Left ventricle myocardium inferior (tissue), 1 donor: Measurements from ENCODE around the gene HSD11B1L. TPM values are rescaled to one million over a fixed set of nuclear protein-coding genes. Genes with fewer than 3 reads are reported as not detected.
"Not testable (repeated sequence)": the region's sequence is repeated elsewhere in the genome, so short reads cannot be mapped to it uniquely, and the experiment has no call there.

Experiments used
- DNase-seq: peaks from one replicate; pipeline ENCODE4 v3.0.0-alpha.2; 2020
- H3K27ac ChIP-seq: fragments of 200-600 bp; replicated peaks from 2 replicates; pipeline ENCODE4 v1.8.0; 2021
- H3K27me3 ChIP-seq: fragments of 200-600 bp; 2 replicates; pipeline ENCODE4 v1.8.0; 2021; ENCODE audit warnings: low read depth
- H3K36me3 ChIP-seq: fragments of 200-600 bp; 2 replicates; pipeline ENCODE4 v1.8.0; 2021
- H3K4me1 ChIP-seq: fragments of 200-600 bp; 2 replicates; pipeline ENCODE4 v1.8.0; 2021
- H3K4me3 ChIP-seq: fragments of 200-600 bp; 2 replicates; pipeline ENCODE4 v1.8.0; 2021; ENCODE audit warnings: mild to moderate bottlenecking, moderate library complexity
- H3K9me3 ChIP-seq: fragments of 200-600 bp; replicated peaks from 2 replicates; pipeline ENCODE4 v1.8.0; 2021
- intact Hi-C: fragments of 100-400 bp; cut with micrococcal nuclease; formaldehyde crosslinking; loops from one replicate; pipeline ENCODE4 v1.11.0; 2022
- total RNA-seq: library from RNA; stranded (reverse); fragmentation: NEBNext Ultra II Directional; extraction: Animal tissue kit (Norgen Biotek cat#: 25700); gene quantifications from one replicate; pipeline ENCODE4 v1.2.1, GENCODE V29; 2021
- TF ChIP-seq, protein P1 (sequence below): fragments of 200-600 bp; IDR thresholded peaks from 2 replicates; pipeline ENCODE4 v1.8.0; 2021; ENCODE audit warnings: antibody characterized with exemption, mild to moderate bottlenecking, borderline replicate concordance
- donor health status: DM: no; HTN: yes; CAD: no; lungs with severe emphysema.

HSD11B1L gene
- total RNA-seq, 1 donor from 2014 or later, result 4.5 TPM

DNA sequence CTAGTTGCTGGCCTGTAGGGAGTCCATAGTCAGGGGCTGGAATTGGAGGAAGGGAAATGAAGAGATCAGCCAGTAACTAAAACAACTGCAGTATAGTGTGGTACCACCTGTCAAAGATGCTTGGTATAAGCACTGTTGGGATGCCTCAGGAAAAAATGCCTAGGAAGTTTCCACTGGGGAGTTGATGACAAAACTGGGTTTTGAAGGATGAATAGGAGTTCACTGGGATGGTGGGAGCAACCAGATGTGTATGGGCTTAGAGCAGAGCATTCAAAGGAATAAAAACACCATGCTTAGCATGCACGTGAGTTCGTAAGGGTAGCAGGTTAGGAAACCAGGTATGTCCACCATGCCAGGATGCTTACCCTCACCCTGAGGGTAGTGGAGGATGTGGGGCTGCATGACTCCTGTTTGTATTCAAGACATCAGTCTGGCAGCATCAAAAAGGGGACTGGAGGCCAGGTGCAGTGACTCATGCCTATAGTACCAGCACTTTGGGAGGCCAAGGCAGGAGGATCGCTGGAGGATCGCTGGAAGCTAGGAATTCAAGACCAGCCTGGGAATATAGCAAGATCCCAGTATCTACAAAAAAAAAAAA lies 46.7 kb downstream of the HSD11B1L start:
- Histone ChIP-seq H3K27me3 (peaks cover 3% of the 10 kb centered on the region), H3K36me3 (no peaks in the 10 kb centered on the region), H3K27ac (no peak overlapping the region), H3K4me1 (no peaks in the 10 kb centered on the region), H3K4me3 (no peak overlapping the region), H3K9me3 (peaks cover 27% of the 10 kb centered on the region)
- TF ChIP-seq, protein P1, sequence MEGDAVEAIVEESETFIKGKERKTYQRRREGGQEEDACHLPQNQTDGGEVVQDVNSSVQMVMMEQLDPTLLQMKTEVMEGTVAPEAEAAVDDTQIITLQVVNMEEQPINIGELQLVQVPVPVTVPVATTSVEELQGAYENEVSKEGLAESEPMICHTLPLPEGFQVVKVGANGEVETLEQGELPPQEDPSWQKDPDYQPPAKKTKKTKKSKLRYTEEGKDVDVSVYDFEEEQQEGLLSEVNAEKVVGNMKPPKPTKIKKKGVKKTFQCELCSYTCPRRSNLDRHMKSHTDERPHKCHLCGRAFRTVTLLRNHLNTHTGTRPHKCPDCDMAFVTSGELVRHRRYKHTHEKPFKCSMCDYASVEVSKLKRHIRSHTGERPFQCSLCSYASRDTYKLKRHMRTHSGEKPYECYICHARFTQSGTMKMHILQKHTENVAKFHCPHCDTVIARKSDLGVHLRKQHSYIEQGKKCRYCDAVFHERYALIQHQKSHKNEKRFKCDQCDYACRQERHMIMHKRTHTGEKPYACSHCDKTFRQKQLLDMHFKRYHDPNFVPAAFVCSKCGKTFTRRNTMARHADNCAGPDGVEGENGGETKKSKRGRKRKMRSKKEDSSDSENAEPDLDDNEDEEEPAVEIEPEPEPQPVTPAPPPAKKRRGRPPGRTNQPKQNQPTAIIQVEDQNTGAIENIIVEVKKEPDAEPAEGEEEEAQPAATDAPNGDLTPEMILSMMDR, result no peak
- no peak for DNase-seq
- intact Hi-C loops, result no loop called here

DNA sequence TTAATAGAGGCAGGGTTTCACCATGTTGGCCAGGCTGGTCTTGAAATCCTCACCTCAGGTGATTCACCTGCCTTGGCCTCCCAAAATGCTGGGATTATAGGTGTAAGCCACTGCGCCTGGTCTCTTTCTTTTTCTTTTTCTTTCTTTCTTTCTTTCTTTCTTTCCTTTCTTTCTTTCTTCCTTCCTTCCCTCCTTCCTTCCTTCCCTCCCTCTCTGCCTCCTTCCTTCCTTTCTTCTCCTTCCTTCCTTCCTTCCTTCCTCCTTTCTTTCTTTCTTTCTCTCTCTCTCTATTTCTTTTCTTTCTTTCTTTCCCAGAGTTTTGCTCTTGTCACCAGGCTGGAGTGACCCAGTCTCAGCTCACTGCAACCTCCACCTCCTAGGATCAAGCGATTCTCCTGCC lies 52.3 kb downstream of the HSD11B1L start:
- intact Hi-C loops, H3K27ac ChIP-seq, DNase-seq, H3K4me3 ChIP-seq, H3K36me3 ChIP-seq, H3K4me1 ChIP-seq: not testable (repeated sequence)
- Histone ChIP-seq H3K27me3 (peaks cover 10% of the 10 kb centered on the region), H3K9me3 (peaks cover 27% of the 10 kb centered on the region)

Other genes starting within 250 kb of the HSD11B1L start
- not detected for gene ZNRF4, start 225.6 kb upstream of the HSD11B1L start, total RNA-seq
- not detected for gene TINCR, start 113.1 kb upstream of the HSD11B1L start, total RNA-seq
- gene SAFB2, start 58.3 kb upstream of the HSD11B1L start, total RNA-seq, result 40.5 TPM
- 54.6 TPM for gene SAFB, start 57.9 kb upstream of the HSD11B1L start, total RNA-seq
- 155 TPM for gene MICOS13, start 511 bp upstream of the HSD11B1L start, total RNA-seq
- 407 TPM for gene RPL36, start 9.3 kb downstream of the HSD11B1L start, total RNA-seq
- 104 TPM for gene LONP1, start 39.1 kb downstream of the HSD11B1L start, total RNA-seq
- not detected for gene CATSPERD, start 39.6 kb downstream of the HSD11B1L start, total RNA-seq
- 1.1 TPM for gene PRR22, start 103.7 kb downstream of the HSD11B1L start, total RNA-seq
- gene DUS3L, start 110.1 kb downstream of the HSD11B1L start, total RNA-seq, result 14.1 TPM
- gene NRTN, start 124.0 kb downstream of the HSD11B1L start, total RNA-seq, result 22.8 TPM
- gene FUT6, start 158.7 kb downstream of the HSD11B1L start, total RNA-seq, result not detected
- not detected for gene FUT3, start 170.4 kb downstream of the HSD11B1L start, total RNA-seq
- not detected for gene FUT5, start 189.5 kb downstream of the HSD11B1L start, total RNA-seq
- 590 TPM for gene NDUFA11, start 222.8 kb downstream of the HSD11B1L start, total RNA-seq
- gene VMAC, start 223.8 kb downstream of the HSD11B1L start, total RNA-seq, result 2.5 TPM
- 6.1 TPM for gene CAPS, start 233.2 kb downstream of the HSD11B1L start, total RNA-seq